ENCODE measurements around the gene PHF13.
A peak's percentile ranks its signal among the peaks of the same experiment; 100 is the strongest.
"Not testable (repeated sequence)": the region's sequence is repeated elsewhere in the genome, so short reads cannot be mapped to it uniquely, and the experiment has no call there.

The PHF13 gene

GRCh38 chr1:6587261-6588005, 26.1 kb upstream of the PHF13 start:
- no peak for DNase-seq

DNA sequence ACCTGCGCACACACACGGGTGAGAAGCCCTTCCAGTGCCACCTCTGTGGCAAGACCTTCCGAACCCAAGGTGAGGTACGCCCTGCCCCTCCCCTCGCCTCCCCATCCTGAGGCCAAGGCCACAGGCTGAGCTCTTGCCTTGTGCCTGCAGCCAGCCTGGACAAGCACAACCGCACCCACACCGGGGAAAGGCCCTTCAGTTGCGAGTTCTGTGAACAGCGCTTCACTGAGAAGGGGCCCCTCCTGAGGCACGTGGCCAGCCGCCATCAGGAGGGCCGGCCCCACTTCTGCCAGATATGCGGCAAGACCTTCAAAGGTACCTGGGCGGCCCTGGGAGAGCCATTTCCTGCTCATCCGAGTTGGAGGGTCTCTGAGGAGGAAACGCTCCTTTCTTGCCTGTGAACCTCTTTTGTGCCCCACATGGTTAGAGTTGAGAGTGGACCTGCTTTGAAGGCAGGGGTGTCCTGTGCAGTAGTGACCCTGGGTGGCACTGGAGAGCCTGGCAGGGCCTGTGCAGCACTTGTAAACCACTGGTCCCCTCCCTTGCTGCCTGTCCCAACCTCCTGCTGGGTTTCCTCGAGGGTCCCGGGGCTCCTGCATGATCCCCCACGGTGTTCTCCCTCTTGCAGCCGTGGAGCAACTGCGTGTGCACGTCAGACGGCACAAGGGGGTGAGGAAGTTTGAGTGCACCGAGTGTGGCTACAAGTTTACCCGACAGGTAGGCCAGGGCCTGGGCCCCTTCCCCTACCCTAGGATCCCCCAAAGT, 25.2 kb upstream of the PHF13 start:
- DNase-seq, result no peak

DNA sequence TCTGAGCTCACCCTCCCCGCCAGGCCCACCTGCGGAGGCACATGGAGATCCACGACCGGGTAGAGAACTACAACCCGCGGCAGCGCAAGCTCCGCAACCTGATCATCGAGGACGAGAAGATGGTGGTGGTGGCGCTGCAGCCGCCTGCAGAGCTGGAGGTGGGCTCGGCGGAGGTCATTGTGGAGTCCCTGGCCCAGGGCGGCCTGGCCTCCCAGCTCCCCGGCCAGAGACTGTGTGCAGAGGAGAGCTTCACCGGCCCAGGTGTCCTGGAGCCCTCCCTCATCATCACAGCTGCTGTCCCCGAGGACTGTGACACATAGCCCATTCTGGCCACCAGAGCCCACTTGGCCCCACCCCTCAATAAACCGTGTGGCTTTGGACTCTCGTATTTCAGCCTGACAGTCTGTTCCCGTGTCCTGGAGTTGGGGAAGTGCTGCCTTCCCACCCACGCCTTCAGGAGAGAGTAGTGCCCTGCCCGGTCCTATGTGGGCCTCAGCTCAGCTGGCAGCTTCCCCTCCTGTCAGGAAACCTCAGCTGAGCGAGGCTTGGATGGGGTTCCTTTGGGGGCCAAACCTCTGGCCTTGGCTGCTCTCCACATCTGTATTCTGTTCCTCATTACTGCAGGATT, 24.5 kb upstream of the PHF13 start:
- DNase-seq, result no peak

- no peak for DNase-seq
Measured at GRCh38 chr1:6590046-6590445, 23.5 kb upstream of the PHF13 start.

DNA sequence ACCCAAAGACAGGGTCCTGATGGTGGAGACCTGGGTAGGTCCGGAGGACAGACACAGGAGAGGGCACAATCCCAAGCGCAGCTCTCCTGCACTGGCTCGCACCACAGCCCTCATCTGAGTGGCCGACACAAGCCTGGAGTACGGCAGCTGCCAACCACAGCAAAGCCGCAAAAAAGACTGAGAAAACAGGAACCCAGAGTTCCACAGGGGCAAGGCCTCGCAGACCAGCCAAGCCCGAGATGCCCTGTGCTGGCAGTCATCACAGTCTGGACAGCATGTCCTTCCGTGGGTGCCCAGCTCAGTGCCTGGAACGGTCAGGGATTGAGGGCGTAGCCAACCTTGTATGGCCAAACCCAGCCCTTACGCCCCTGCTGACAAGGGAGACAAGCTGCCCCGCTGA, 22.3 kb upstream of the PHF13 start:
- DNase-seq, result no peak

DNA sequence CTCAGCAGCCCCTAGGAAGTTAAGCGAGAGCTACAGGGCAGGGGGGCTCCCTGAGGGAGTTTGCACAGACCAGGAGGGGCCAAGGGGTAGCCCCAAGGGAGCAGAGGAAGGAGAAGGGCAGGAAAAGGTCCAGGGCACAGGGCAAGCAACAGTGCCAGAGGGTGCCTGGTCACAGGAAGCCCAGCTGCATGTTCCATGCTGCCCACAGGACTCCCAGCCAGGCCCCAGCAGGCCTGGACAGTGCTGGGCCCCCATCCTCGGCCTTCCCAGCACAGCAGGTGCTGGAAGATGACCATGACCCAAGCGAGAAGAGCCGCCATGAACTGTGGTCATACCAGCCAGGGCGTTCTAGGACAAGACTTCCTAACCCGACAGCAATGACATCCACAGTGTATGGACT, 21.9 kb upstream of the PHF13 start:
- no peak for DNase-seq

- DNase-seq, result no peak
Measured at GRCh38 chr1:6592441-6592840, 21.1 kb upstream of the PHF13 start.

DNA sequence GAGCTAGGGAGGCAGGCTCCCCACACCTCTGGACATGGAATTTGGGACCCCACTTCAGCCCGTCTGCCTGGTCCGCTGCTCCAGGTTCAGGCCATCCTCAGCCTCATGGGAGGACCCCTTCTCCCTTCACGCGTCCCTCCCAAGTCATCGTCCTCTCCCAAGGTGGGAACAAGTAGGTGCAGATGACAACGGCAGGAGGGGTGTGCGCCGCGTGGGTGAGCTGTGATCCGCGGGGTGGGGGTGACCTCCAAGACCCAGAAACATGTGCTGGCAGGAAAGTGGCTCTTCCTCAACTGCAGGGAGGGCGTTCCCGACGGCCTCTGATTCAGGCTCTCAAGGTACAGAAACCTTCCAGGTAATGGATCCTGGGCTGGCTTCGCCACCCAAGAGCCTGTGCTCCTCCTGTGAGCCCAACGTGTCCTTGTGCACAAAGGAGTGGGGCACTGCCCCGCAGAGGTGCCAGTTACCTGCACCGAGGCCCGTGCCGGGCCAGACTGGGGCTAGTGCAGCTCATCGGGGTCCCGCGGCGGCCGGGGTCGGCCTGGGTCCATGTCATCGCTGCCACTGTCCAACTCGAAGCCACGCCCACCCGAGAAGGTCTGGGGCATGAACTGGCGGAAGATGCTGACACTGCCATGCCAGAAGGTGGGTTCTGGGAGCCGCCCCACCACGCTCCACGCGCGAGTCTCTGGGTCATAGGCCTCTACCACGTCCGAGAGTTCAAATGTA, 20.5 kb upstream of the PHF13 start:
- no peak for DNase-seq

- no peak for DNase-seq
Measured at GRCh38 chr1:6593810-6594209, 19.7 kb upstream of the PHF13 start.

DNA sequence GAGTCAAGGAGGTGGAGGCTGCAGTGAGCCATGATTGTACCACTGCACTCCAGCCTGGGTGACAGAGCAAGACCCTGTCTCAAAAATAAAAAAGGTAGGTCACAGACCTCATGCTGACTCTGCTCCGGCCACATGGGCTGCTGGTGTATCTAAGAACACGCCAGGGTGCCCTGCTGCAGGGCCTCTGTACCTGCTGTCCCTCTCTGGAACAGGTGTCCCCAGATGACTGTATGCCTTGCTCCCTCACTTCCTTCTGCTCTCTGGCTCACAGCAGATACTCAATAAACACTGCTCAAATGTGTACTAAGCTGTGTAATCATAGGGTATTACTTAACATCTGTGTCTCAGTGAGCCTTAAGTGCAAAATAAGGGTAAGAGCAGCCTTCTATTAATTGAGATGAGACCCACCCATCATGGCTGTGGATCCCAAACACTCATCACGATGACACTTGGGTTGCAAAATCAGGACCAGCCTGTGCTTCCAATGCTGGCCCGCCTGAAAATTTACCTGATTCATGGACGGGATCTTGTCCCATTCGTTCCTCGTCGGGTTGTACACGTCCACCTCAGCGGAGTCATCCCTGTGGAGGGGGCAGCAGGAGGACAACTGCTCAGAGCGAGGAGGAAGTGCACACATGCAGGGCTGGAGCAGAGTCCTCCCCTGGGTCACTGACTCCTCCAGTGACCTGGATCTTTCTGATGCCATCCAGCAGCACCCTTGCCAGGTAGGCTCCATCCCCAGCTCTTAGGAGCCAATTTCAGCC, 18.4 kb upstream of the PHF13 start:
- no peak for DNase-seq

DNA sequence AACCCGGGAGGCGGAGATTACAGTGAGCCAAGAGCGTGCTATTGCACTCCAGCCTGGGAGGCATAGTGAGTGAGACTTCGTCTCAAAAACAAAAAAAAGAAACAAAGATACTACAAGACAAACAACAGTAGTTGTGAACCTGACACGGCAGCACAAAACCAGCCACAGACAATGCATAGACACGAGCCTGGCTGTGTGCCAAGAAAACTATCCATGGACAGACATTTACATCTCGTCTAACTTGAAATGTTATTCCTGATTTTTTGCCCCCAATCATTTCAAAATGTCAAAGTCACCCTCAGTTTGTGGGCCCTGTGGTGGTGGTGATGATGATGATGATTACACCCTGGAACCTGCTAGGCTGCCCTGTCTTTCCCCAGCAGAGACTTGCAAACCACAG, 17.2 kb upstream of the PHF13 start:
- DNase-seq, result no peak

GRCh38 chr1:6596886-6597776, 16.4 kb upstream of the PHF13 start:
- no peak for DNase-seq

DNA sequence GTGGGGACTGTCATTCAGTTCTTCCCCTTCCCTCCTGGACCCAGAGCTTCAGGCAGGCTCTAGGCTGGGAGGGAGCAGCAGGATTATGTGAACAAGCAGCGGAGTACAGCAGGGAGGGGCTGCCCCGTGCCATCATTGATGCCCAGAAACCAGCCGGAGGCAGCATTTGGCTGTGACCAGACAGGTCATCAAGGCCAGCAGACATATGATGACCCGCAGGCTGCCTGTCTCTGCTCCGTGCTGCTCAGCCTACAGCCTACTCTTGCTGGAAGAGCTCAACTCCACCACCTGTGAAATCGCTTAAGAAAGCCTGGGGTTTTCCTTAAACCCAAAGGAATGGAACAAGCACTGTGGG, 15.8 kb upstream of the PHF13 start:
- no peak for DNase-seq

GRCh38 chr1:6599141-6599975, 14.2 kb upstream of the PHF13 start:
- DNase-seq, result peak; percentile 57

DNA sequence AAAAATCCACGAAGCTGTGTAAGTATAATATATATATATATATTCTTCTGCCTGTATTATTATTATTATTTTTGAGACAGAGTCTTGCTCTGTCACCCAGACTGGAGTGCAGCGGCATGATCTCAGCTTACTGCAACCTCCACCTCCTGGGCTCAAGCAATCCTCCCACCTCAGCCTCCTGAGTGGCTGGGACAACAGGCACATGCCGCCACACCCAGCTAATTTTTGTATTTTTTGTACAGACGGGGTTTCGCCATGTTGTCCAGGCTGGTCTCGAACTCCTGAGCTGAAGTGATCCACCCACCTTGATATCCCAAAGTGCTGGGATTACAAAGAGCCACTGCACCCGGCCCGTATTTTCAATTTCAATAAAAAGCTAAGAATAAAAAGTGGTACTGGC, 13.5 kb upstream of the PHF13 start:
- DNase-seq, result not testable (repeated sequence)

GRCh38 chr1:6600410-6601048, 13.0 kb upstream of the PHF13 start:
- DNase-seq, result no peak

GRCh38 chr1:6601049-6601922, 12.2 kb upstream of the PHF13 start:
- DNase-seq, result peak; percentile 72

DNA sequence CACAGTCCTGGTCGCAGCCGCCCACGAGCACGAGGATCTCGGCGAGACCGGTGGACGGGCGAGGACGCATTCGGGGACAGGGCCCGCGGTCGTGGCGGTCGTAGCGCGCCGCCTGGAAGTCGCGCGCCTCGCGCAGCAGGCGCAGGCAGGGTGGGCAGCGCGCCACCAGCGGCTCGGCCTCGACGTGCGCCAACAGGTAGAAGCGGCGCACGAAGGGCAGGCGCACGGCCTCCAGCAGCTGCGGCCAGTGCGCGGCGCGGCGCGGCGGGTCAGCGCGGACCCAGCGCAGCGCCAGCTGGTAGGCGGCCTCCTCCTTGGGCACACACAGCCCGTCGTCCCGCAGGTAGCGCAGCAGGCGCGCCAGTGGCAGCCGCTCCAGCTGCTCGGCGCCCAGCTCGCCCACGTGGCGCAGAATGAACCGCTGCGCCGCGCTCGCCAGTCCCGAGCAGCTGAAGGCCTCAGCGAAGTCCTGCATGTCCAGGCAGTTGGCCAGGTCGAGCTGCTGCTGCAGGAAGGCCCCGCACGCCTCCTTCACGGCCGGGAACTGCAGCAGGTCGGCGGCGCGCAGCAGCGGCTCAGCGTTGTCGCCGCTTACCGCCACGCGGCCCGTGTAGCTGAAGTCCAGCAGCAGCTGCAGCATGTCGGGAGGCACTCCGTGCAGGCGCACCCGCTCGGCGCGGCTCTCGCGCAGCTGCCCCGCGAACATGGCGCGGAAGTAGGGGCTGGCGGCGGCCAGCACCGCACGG, 11.4 kb upstream of the PHF13 start:
- no peak for DNase-seq

All from activated T-cell treated with anti-CD3 and anti-CD28 coated beads for 4 hours (primary cell).